ENCODE data around the gene ZNF142. TPM values are rescaled to one million over a fixed set of nuclear protein-coding genes. Genes with fewer than 3 reads are reported as not detected.

The ZNF142 gene
- total and polyA plus RNA-seq, 2 of the 8 experiments (the other 6 are each of a cell fraction or from before 2014, with no cell fraction given), result 9.4 to 32.5 TPM

GRCh38 chr2:218655751-218656150 is 3.7 kb downstream of the ZNF142 start:
- no peak overlapping the region for H2AFZ ChIP-seq (ENCODE audit: low read length)
- no peak overlapping the region for H2AK5ac ChIP-seq (ENCODE audit: low read depth, low read length)
- H2BK12ac ChIP-seq (ENCODE audit: low read depth, low read length), result no peak overlapping the region
- no peak overlapping the region for H3K56ac ChIP-seq (replicated peaks; ENCODE audit: insufficient read length, low read depth, low read length)
- H3K4me3 ChIP-seq (ENCODE audit: extremely low read depth in 1 of 4, insufficient read depth in 2 of 4, low read depth in 3 of 4, low read length in 4 of 4), result no peak overlapping the region
- no peak overlapping the region for H3K14ac ChIP-seq (ENCODE audit: insufficient read length)
- H4K20me1 ChIP-seq (replicated peaks in 1 of 2; ENCODE audit: control insufficient read depth in 1 of 2, insufficient read depth in 2 of 2, low read length in 2 of 2), result peaks cover 0 to 6% of the 10 kb centered on the region in 2 experiments
- H3K36me3 ChIP-seq (ENCODE audit: control insufficient read depth in 2 of 4, insufficient read depth in 4 of 4, low read length in 3 of 4), result peaks cover 21 to 50% (median 29%) of the 10 kb centered on the region in 4 experiments
- no peak overlapping the region for H3K4ac ChIP-seq (replicated peaks; ENCODE audit: insufficient read length, low read depth, low read length)
- H3K23ac ChIP-seq (ENCODE audit: insufficient read length), result no peak overlapping the region
- TF ChIP-seq CHD1 (IDR thresholded peaks at IDR 0.05; ENCODE audit: low read depth, low read length) (no peak), HDAC6 (IDR thresholded peaks at IDR 0.05; ENCODE audit: low read depth, low read length) (no peak), BACH1 (IDR thresholded peaks at IDR 0.05; ENCODE audit: low read length) (no peak), EGR1 (IDR thresholded peaks at IDR 0.05; ENCODE audit: borderline replicate concordance, low read depth, low read length) (no peak), CHD2 (IDR thresholded peaks at IDR 0.05; ENCODE audit: low read length) (no peak), SUZ12 (IDR thresholded peaks at IDR 0.05; ENCODE audit: low read length) (no peak), ATF2 (IDR thresholded peaks at IDR 0.05; ENCODE audit: low read length) (no peak), SP1 (IDR thresholded peaks at IDR 0.05; ENCODE audit: low read depth, low read length) (no peak), CBX8 (IDR thresholded peaks at IDR 0.05; ENCODE audit: borderline replicate concordance, low read depth, low read length) (no peak), ATF3 (IDR thresholded peaks at IDR 0.05; ENCODE audit: insufficient read depth, low read depth, low read length) (no peak), HDAC2 (IDR thresholded peaks at IDR 0.05; ENCODE audit: borderline replicate concordance in 1 of 2, low read depth in 2 of 2, low read length in 2 of 2) (no peak)
- no peaks in the 10 kb centered on the region for H3K27me3 ChIP-seq (replicated peaks in 1 of 4; ENCODE audit: control insufficient read depth in 3 of 4, extremely low read depth in 1 of 4, insufficient read depth in 3 of 4, low read length in 3 of 4)
- no peak overlapping the region for H2BK5ac ChIP-seq (ENCODE audit: low read depth, low read length)
- ChIA-PET POLR2A (ENCODE audit: partially characterized antibody) (interaction anchor here (1.1 to 1.6 kb wide), 4 partner anchors 12 to 90 kb away, joined by 3 to 5 read pairs (median 3); partner anchors contain the start of gene USP37), CTCF (ENCODE audit: partially characterized antibody) (interaction anchor here (2.3 kb wide), 1 partner anchor 32 kb away, joined by 5 read pairs; no protein-coding TSS in a partner anchor)
- H3K4me2 ChIP-seq (ENCODE audit: insufficient read depth in 1 of 2, low read depth in 2 of 2, low read length in 2 of 2), result no peak overlapping the region
- H3K18ac ChIP-seq (ENCODE audit: extremely low read depth, low read length), result no peak overlapping the region
- H2BK20ac ChIP-seq (ENCODE audit: low read length), result no peak overlapping the region
- H3K9me3 ChIP-seq (ENCODE audit: insufficient read depth in 2 of 2, low read depth in 1 of 2, low read length in 1 of 2), result no peaks in the 10 kb centered on the region
- no peak overlapping the region for H2BK15ac ChIP-seq (ENCODE audit: low read length)
- peaks cover 0 to 7% of the 10 kb centered on the region in 2 experiments; a peak in 1 of 4 replicates for H3K79me2 ChIP-seq (ENCODE audit: control insufficient read depth in 1 of 2, insufficient read depth in 2 of 2, low read length in 2 of 2)
- H3K4me1 ChIP-seq (replicated peaks in 1 of 4; ENCODE audit: control insufficient read depth in 3 of 4, insufficient read depth in 4 of 4, low read length in 3 of 4), result peaks cover 0 to 5% (median under 1%) of the 10 kb centered on the region in 4 experiments; a peak in 2 of 7 replicates
- H2BK120ac ChIP-seq (replicated peaks; ENCODE audit: low read depth, low read length), result no peak overlapping the region
- no peak overlapping the region for H4K8ac ChIP-seq (ENCODE audit: extremely low read depth, insufficient read depth, low read length)
- DNase-seq (ENCODE audit: low read depth in 1 of 2, low spot score in 2 of 2), result no peak
- no peak for FAIRE-seq
- H4K91ac ChIP-seq (replicated peaks; ENCODE audit: insufficient read length, low read length), result no peak overlapping the region
- WGBS, 2 experiments (ENCODE audit: extremely low coverage in 1 of 2, insufficient coverage in 1 of 2, insufficient read length in 1 of 2, insufficient replicate concordance in 2 of 2, low coverage in 1 of 2, low lambda C conversion rate in 2 of 2, missing lambda C conversion rate in 1 of 2), result 94% methylated on average over 2 of the region's 2 CpGs; no CpG with 5 or more reads in 1 of the 2 experiments
- no peak overlapping the region for H3K27ac ChIP-seq (ENCODE audit: low read depth, low read length)
- 0 out of 2 replicates have a peak, but pooled peaks cover 3% of the 10 kb centered on the region for H3K79me1 ChIP-seq (ENCODE audit: low read depth, low read length)
- H4K5ac ChIP-seq (ENCODE audit: insufficient read length, low read depth, low read length), result no peak overlapping the region
- H3K23me2 ChIP-seq (ENCODE audit: low read depth, low read length), result peaks cover 10% of the 10 kb centered on the region; the same call in 1 of the 2 replicates
- no peak overlapping the region; a peak in 1 of 7 replicates for H3K9ac ChIP-seq (replicated peaks in 1 of 4; ENCODE audit: extremely low read depth in 1 of 4, low read depth in 3 of 4, low read length in 3 of 4)

Data from H1 (cell line).